HG03159 (cell line): ENCODE results near the gene MACC1.
A peak's percentile ranks its signal among the peaks of the same experiment; 100 is the strongest.

Source experiments
- ATAC-seq: cut with Tn5 transposase; IDR thresholded peaks from one replicate; pipeline ENCODE4 v1.9.1; 2021; ENCODE audit warnings: mild to moderate bottlenecking, moderate library complexity; ENCODE audit not compliant: unreplicated experiment

MACC1 gene

GRCh38 chr7:20185988-20186387 lies 31.2 kb downstream of the MACC1 start:
- no peak for ATAC-seq

GRCh38 chr7:20183086-20183485 lies 34.1 kb downstream of the MACC1 start:
- no peak for ATAC-seq

GRCh38 chr7:20176578-20177242 lies 40.5 kb downstream of the MACC1 start:
- ATAC-seq = no peak

GRCh38 chr7:20173828-20174227 lies 43.4 kb downstream of the MACC1 start:
- no peak for ATAC-seq

- no peak for ATAC-seq
Measured at GRCh38 chr7:20172736-20173334, 44.3 kb downstream of the MACC1 start.

GRCh38 chr7:20170633-20171032 lies 46.6 kb downstream of the MACC1 start:
- no peak for ATAC-seq

GRCh38 chr7:20165146-20165510 lies 52.1 kb downstream of the MACC1 start:
- no peak for ATAC-seq

GRCh38 chr7:20164425-20165145 lies 52.6 kb downstream of the MACC1 start:
- no peak for ATAC-seq

- ATAC-seq = no peak
Measured at GRCh38 chr7:20162665-20163064, 54.5 kb downstream of the MACC1 start.

GRCh38 chr7:20159226-20159747 lies 57.9 kb downstream of the MACC1 start:
- ATAC-seq = no peak

- ATAC-seq = peak; percentile 58
Measured at GRCh38 chr7:20158684-20159083, 58.5 kb downstream of the MACC1 start.

- no peak for ATAC-seq
Measured at GRCh38 chr7:20157456-20157855, 59.7 kb downstream of the MACC1 start.

GRCh38 chr7:20153999-20154398 lies 63.2 kb downstream of the MACC1 start:
- ATAC-seq = no peak

GRCh38 chr7:20153567-20153966 lies 63.6 kb downstream of the MACC1 start:
- no peak for ATAC-seq

- ATAC-seq = no peak
Measured at GRCh38 chr7:20152511-20152910, 64.7 kb downstream of the MACC1 start.

GRCh38 chr7:20151708-20152456 lies 65.3 kb downstream of the MACC1 start:
- ATAC-seq = no peak

- ATAC-seq = no peak
Measured at GRCh38 chr7:20146451-20146850, 70.7 kb downstream of the MACC1 start.

GRCh38 chr7:20144801-20145200 lies 72.4 kb downstream of the MACC1 start:
- ATAC-seq = no peak

- no peak for ATAC-seq
Measured at GRCh38 chr7:20141666-20142065, 75.5 kb downstream of the MACC1 start.

GRCh38 chr7:20141002-20141345 lies 76.2 kb downstream of the MACC1 start:
- ATAC-seq = no peak

GRCh38 chr7:20140291-20141001 lies 76.7 kb downstream of the MACC1 start:
- no peak for ATAC-seq
